H1 (cell line): Measurements from ENCODE around the gene NDUFB11. TPM values are rescaled to one million over a fixed set of nuclear protein-coding genes. Genes with fewer than 3 reads are reported as not detected.

Experiments used
- CTCF ChIA-PET: fragments of 300-600 bp; sonication (Branson Sonifier 250); formaldehyde crosslinking; loops from one replicate; lab custom pipeline; 2021; ENCODE audit not compliant: partially characterized antibody; lab: Charles Lee
- POLR2A ChIA-PET: fragments of 300-600 bp; sonication (Branson Sonifier 250); formaldehyde crosslinking; loops from one replicate; lab custom pipeline; 2021; ENCODE audit warnings: inconsistent platforms; ENCODE audit not compliant: partially characterized antibody; lab: Charles Lee
- DNase-seq, 2 experiments: peaks; one replicate each; pipeline versions ENCODE4 v3.0.0 to v3.0.0-alpha.2; 2010 to 2022; ENCODE audit warnings: low spot score in 2 of 2, low read depth in 1 of 2, mixed read lengths in 1 of 2
- FAIRE-seq: peaks from 2 replicates; lab custom pipeline; 2011; peaks lifted over from hg19 to GRCh38; lab: Jason Lieb, UNC
- H2AFZ ChIP-seq: 2 replicates; pipeline ENCODE4 v1.8.1; 2012; ENCODE audit warnings: low read length, inconsistent platforms
- H2AK5ac ChIP-seq: 2 replicates; pipeline ENCODE4 v1.6.1; 2013; ENCODE audit warnings: low read depth, low read length
- H2BK120ac ChIP-seq: replicated peaks from 2 replicates; pipeline ENCODE3; 2013; ENCODE audit warnings: low read depth, low read length, inconsistent platforms
- H2BK12ac ChIP-seq: 2 replicates; pipeline ENCODE4 v1.6.1; 2013; ENCODE audit warnings: low read depth, low read length
- H2BK15ac ChIP-seq: 2 replicates; pipeline ENCODE4 v1.6.1; 2013; ENCODE audit warnings: low read length
- H2BK20ac ChIP-seq: 2 replicates; pipeline ENCODE4 v1.6.1; 2013; ENCODE audit warnings: low read length
- H2BK5ac ChIP-seq: 2 replicates; pipeline ENCODE4 v1.6.1; 2013; ENCODE audit warnings: low read depth, low read length
- H3K14ac ChIP-seq: 2 replicates; pipeline ENCODE4 v1.6.1; 2013; ENCODE audit warnings: inconsistent platforms; ENCODE audit not compliant: insufficient read length
- H3K18ac ChIP-seq: 2 replicates; pipeline ENCODE4 v1.6.1; 2013; ENCODE audit warnings: low read length; ENCODE audit errors: extremely low read depth
- H3K23ac ChIP-seq: 2 replicates; pipeline ENCODE4 v1.6.1; 2013; ENCODE audit warnings: inconsistent platforms; ENCODE audit not compliant: insufficient read length
- H3K23me2 ChIP-seq: 2 replicates; pipeline ENCODE4 v1.6.1; 2013; ENCODE audit warnings: low read depth, low read length
- H3K27ac ChIP-seq: 2 replicates; pipeline ENCODE4 v1.6.1; 2011; ENCODE audit warnings: low read depth, low read length, inconsistent platforms
- H3K27me3 ChIP-seq, 4 experiments: replicated peaks in 1 of 4; 1 replicate in 1 of 4; 2 replicates in 3 of 4; pipeline versions ENCODE4 v1.6.1 to v1.8.1; 2011 to 2013; ENCODE audit warnings: low read length in 3 of 4, mild to moderate bottlenecking in 3 of 4, inconsistent platforms in 2 of 4, mixed read lengths in 2 of 4, moderate library complexity in 1 of 4; ENCODE audit not compliant: control insufficient read depth in 3 of 4, insufficient read depth in 3 of 4; ENCODE audit errors: extremely low read depth in 1 of 4
- H3K36me3 ChIP-seq, 4 experiments: 2 replicates each; pipeline versions ENCODE4 v1.6.1 to v1.8.1; 2011 to 2013; ENCODE audit warnings: mild to moderate bottlenecking in 4 of 4, low read length in 3 of 4, moderate library complexity in 2 of 4, control low read depth in 1 of 4, inconsistent platforms in 1 of 4; ENCODE audit not compliant: insufficient read depth in 4 of 4, control insufficient read depth in 2 of 4
- H3K4ac ChIP-seq: replicated peaks from 2 replicates; pipeline ENCODE3; 2013; ENCODE audit warnings: low read length, low read depth, mixed read lengths, inconsistent platforms; ENCODE audit not compliant: insufficient read length
- H3K4me1 ChIP-seq, 4 experiments: replicated peaks in 1 of 4; 1 replicate in 1 of 4; 2 replicates in 3 of 4; pipeline versions ENCODE4 v1.6.1 to v1.8.1; 2011 to 2013; ENCODE audit warnings: low read length in 3 of 4, inconsistent platforms in 2 of 4, mixed read lengths in 1 of 4; ENCODE audit not compliant: insufficient read depth in 4 of 4, control insufficient read depth in 3 of 4
- H3K4me2 ChIP-seq, 2 experiments: 2 replicates each; pipeline versions ENCODE4 v1.6.1 to v1.8.1; 2011 to 2013; ENCODE audit warnings: low read depth in 2 of 2, low read length in 2 of 2, control low read depth in 1 of 2, inconsistent platforms in 1 of 2, mild to moderate bottlenecking in 1 of 2; ENCODE audit not compliant: insufficient read depth in 1 of 2
- H3K4me3 ChIP-seq, 4 experiments: fragments of 200-600, 300-600 bp in 1 of 4; sonication (generic), shearing (Covaris generic), sonication (Bioruptor Twin) in 1 of 4; 2 replicates each; pipeline versions ENCODE4 v1.5.1 to v1.8.1; 2011 to 2016; ENCODE audit warnings: low read length in 4 of 4, low read depth in 3 of 4, control low read depth in 2 of 4, inconsistent platforms in 2 of 4, mild to moderate bottlenecking in 2 of 4, mixed read lengths in 1 of 4, moderate library complexity in 1 of 4; ENCODE audit not compliant: insufficient read depth in 2 of 4; ENCODE audit errors: extremely low read depth in 1 of 4
- H3K56ac ChIP-seq: replicated peaks from 2 replicates; pipeline ENCODE3; 2013; ENCODE audit warnings: low read depth, mild to moderate bottlenecking, mixed read lengths, low read length, inconsistent platforms; ENCODE audit not compliant: insufficient read length
- H3K79me1 ChIP-seq: 2 replicates; pipeline ENCODE4 v1.6.1; 2013; ENCODE audit warnings: low read depth, low read length, control low read depth
- H3K79me2 ChIP-seq, 2 experiments: 2 replicates each; pipeline versions ENCODE4 v1.6.1 to v1.8.1; 2012 to 2013; ENCODE audit warnings: low read length in 2 of 2, mild to moderate bottlenecking in 2 of 2, inconsistent platforms in 1 of 2; ENCODE audit not compliant: insufficient read depth in 2 of 2, control insufficient read depth in 1 of 2
- H3K9ac ChIP-seq, 4 experiments: replicated peaks in 1 of 4; 1 replicate in 1 of 4; 2 replicates in 3 of 4; pipeline versions ENCODE4 v1.6.1 to v1.8.1; 2011 to 2013; ENCODE audit warnings: low read depth in 3 of 4, low read length in 3 of 4, control low read depth in 2 of 4, mild to moderate bottlenecking in 2 of 4, moderate library complexity in 2 of 4, inconsistent platforms in 1 of 4; ENCODE audit errors: extremely low read depth in 1 of 4
- H3K9me3 ChIP-seq, 2 experiments: 2 replicates each; pipeline versions ENCODE4 v1.6.1 to v1.8.1; 2012 to 2013; ENCODE audit warnings: mild to moderate bottlenecking in 2 of 2, moderate library complexity in 2 of 2, control low read depth in 1 of 2, inconsistent platforms in 1 of 2, low read depth in 1 of 2, low read length in 1 of 2, mixed read lengths in 1 of 2; ENCODE audit not compliant: insufficient read depth in 2 of 2
- H4K20me1 ChIP-seq, 2 experiments: replicated peaks in 1 of 2; 2 replicates each; pipeline versions ENCODE3 to v1.8.1; 2011 to 2013; ENCODE audit warnings: inconsistent platforms in 2 of 2, low read length in 2 of 2, mild to moderate bottlenecking in 1 of 2; ENCODE audit not compliant: insufficient read depth in 2 of 2, control insufficient read depth in 1 of 2
- H4K5ac ChIP-seq: 2 replicates; pipeline ENCODE4 v1.6.1; 2013; ENCODE audit warnings: low read length, low read depth, mixed read lengths, inconsistent platforms; ENCODE audit not compliant: insufficient read length
- H4K8ac ChIP-seq: 2 replicates; pipeline ENCODE4 v1.8.0; 2013; ENCODE audit warnings: mild to moderate bottlenecking, moderate library complexity, low read length, inconsistent platforms; ENCODE audit not compliant: insufficient read depth; ENCODE audit errors: extremely low read depth
- H4K91ac ChIP-seq: replicated peaks from 2 replicates; pipeline ENCODE3; 2013; ENCODE audit warnings: low read length, mixed read lengths, inconsistent platforms; ENCODE audit not compliant: insufficient read length
- CBX5 ChIP-seq: fragments of 300-800, 300-1000 bp; sonication (generic); IDR thresholded peaks from 2 replicates; pipeline ENCODE4 v1.7.1; 2016; ENCODE audit warnings: antibody characterized with exemption, low read length, low read depth
- CREB1 ChIP-seq: IDR thresholded peaks from 2 replicates; pipeline ENCODE4 v1.6.1; 2012; ENCODE audit warnings: inconsistent platforms
- EGR1 ChIP-seq: IDR thresholded peaks from 2 replicates; pipeline ENCODE4 v1.6.1; 2011; ENCODE audit warnings: low read depth, low read length, borderline replicate concordance
- HDAC6 ChIP-seq: IDR thresholded peaks from one replicate; pipeline ENCODE4 v1.7.1; 2012; ENCODE audit warnings: low read depth, mild to moderate bottlenecking, inconsistent platforms, low read length, moderate library complexity
- KDM4A ChIP-seq: IDR thresholded peaks from one replicate; pipeline ENCODE4 v1.7.1; 2012; ENCODE audit warnings: low read depth, mild to moderate bottlenecking, moderate library complexity, low read length, inconsistent platforms; ENCODE audit not compliant: severe bottlenecking
- RAD21 ChIP-seq, 2 experiments: IDR thresholded peaks in 1 of 2; conservative IDR thresholded peaks in 1 of 2; 2 replicates each; pipeline ENCODE4 v1.6.1; 2011; ENCODE audit warnings: low read depth in 2 of 2, low read length in 2 of 2, improper control_type of control experiment in 1 of 2, inconsistent platforms in 1 of 2, mild to moderate bottlenecking in 1 of 2, moderate library complexity in 1 of 2
- SP1 ChIP-seq: IDR thresholded peaks from 2 replicates; pipeline ENCODE4 v1.6.1; 2011; ENCODE audit warnings: low read depth, low read length
- YY1 ChIP-seq: IDR thresholded peaks from 2 replicates; pipeline ENCODE4 v1.6.1; 2011; ENCODE audit warnings: low read depth, mild to moderate bottlenecking, low read length
- WGBS, 2 experiments: shearing (Covaris generic) in 1 of 2; methylation state at CpG; one replicate each; pipeline versions ENCODE4 v1.1.6 to v1.1.7; 2013 to 2015; ENCODE audit warnings: low lambda C conversion rate in 2 of 2, mixed read lengths in 2 of 2, inconsistent platforms in 1 of 2, low coverage in 1 of 2, missing lambda C conversion rate in 1 of 2; ENCODE audit not compliant: insufficient replicate concordance in 2 of 2, insufficient coverage in 1 of 2, insufficient read length in 1 of 2; ENCODE audit errors: extremely low coverage in 1 of 2, missing lambda C conversion rate in 1 of 2; 5-methylcytosine and 5-hydroxymethylcytosine counted together
- polyA plus RNA-seq, 7 experiments: library from polyadenylated mRNA; depleted of rRNA in 3 of 7; stranded (reverse) in 5 of 7; unstranded in 2 of 7; fragments of >200 nt in 5 of 7; fragments of 200-250 nt in 2 of 7; gene quantifications; 1 replicate in 5 of 7; 2 replicates in 1 of 7; 4 replicates in 1 of 7; pipeline versions ENCODE4 v1.2.1 to v1.2.3, GENCODE V29; 2011 to 2013; ENCODE audit warnings: missing spikeins in 2 of 7, mixed read lengths in 2 of 7
- total RNA-seq: library from RNA; stranded (reverse); fragmentation: NEBNext Ultra II Directional; extraction: Animal tissue kit (Norgen Biotek cat#: 25700); gene quantifications from 2 replicates; pipeline ENCODE4 v1.2.1, GENCODE V29; 2021
- TF ChIP-seq, protein P1 (sequence below): IDR thresholded peaks from 2 replicates; pipeline ENCODE4 v1.6.1; 2012; ENCODE audit warnings: inconsistent platforms

The NDUFB11 gene
- total and polyA plus RNA-seq, 2 of the 8 experiments (the other 6 are each of a cell fraction or from before 2014, with no cell fraction given): 120 to 131 TPM

DNA sequence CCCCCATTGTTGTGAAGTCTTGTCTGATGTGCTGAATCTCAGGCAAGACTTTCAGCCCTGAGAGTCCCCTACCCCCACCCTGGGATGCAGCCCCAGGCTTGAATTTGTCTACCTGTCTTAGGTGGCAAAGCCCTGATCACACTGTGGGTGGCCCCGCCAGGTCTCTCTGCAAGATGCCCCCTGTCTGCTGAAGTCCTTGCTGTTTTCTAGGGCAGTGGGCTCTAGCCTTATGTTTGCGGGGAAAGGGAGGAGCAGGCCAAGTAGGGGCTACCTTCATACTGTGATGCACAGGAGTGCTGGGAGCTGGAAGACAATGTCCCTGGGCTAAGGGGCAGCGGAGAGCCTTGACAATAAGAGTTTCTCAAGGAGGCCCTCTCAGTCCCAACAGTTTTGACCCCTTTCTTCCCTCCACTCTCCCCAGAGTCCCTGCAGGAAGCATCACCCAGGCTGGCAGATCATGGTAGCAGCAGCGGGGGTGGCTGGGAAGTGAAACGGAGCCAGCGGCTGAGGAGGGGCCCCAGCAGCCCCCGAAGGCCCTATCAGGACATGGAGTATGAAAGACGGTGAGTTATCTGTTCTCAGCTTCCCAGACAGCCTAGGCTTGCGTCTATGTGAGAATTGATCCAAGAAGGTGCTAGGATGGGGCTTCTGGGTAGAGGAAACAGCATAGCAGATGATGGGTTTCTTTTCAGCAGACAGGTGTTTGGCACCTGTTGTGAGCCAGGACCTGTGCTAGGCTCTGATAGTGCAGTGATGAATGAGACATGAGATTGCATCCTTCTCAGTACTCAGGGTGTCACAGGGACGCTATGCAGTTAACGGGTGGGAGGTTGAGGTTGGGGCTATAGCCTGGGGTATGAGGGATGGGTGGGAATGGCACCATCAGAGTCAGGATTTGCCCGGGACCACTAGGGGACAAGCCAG, 2.7 kb upstream of the NDUFB11 start:
- Histone ChIP-seq H3K36me3 (peaks cover 0 to 10% (median 5%) of the 10 kb centered on the region in 4 experiments; a peak in 4 of 8 replicates), H2BK15ac (no peak overlapping the region), H4K5ac (no peak overlapping the region), H3K9me3 (no peaks in the 10 kb centered on the region), H3K4ac (no peak overlapping the region), H2AK5ac (no peak overlapping the region), H3K23me2 (peaks cover 9% of the 10 kb centered on the region; the same call in 1 of the 2 replicates), H2BK120ac (no peak overlapping the region), H3K18ac (no peak overlapping the region), H2BK12ac (no peak overlapping the region), H3K27me3 (no peaks in the 10 kb centered on the region), H3K23ac (no peak overlapping the region), H4K20me1 (peaks cover 11 to 13% of the 10 kb centered on the region in 2 experiments), H2BK20ac (no peak overlapping the region), H3K4me1 (peaks cover 0 to 6% (median 2%) of the 10 kb centered on the region in 4 experiments; a peak in 4 of 7 replicates), H3K4me2 (peak overlapping the region; percentile 78 to 92), H2AFZ (no peak overlapping the region)
- DNase-seq (no peak), FAIRE-seq (no peak)
- CTCF ChIA-PET: no interaction called here
- POLR2A ChIA-PET: no interaction called here
- WGBS, 2 experiments: 84% methylated on average over 12 of the region's 12 CpGs; no CpG with 5 or more reads in 1 of the 2 experiments
- TF ChIP-seq, protein P1, sequence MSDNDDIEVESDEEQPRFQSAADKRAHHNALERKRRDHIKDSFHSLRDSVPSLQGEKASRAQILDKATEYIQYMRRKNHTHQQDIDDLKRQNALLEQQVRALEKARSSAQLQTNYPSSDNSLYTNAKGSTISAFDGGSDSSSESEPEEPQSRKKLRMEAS: no peak
- TF ChIP-seq RAD21 (IDR thresholded peaks at IDR 0.05 in 1 of 2, conservative IDR thresholded peaks at IDR 0.05 in 1 of 2; ENCODE audit: low read depth in 2 of 2, low read length in 2 of 2) (no peak), EGR1 (no peak), YY1 (no peak), CBX5 (no peak), CREB1 (no peak), SP1 (no peak), HDAC6 (no peak), KDM4A (no peak)
- TF ChIP-seq, all 59 proteins: peak for 0
- Histone ChIP-seq H3K9ac (no peak overlapping the region), H3K79me1 (peaks cover 2% of the 10 kb centered on the region; the same call in 1 of the 2 replicates), H3K27ac (no peak overlapping the region), H4K91ac (no peak overlapping the region), H3K14ac (no peak overlapping the region), H2BK5ac (no peak overlapping the region), H3K4me3 (peak overlapping the region in 1 of 4 experiments; percentile 97; a peak in 2 of 8 replicates), H4K8ac (no peak overlapping the region), H3K79me2 (peaks cover 19 to 76% of the 10 kb centered on the region in 2 experiments), H3K56ac (no peak overlapping the region)
